ENCODE data around the gene TNK1. TPM values are rescaled to one million over a fixed set of nuclear protein-coding genes. Genes with fewer than 3 reads are reported as not detected.

Gene TNK1
- total and polyA plus RNA-seq, 2 experiments from 2014 or later: 8.4 to 8.9 TPM

DNA sequence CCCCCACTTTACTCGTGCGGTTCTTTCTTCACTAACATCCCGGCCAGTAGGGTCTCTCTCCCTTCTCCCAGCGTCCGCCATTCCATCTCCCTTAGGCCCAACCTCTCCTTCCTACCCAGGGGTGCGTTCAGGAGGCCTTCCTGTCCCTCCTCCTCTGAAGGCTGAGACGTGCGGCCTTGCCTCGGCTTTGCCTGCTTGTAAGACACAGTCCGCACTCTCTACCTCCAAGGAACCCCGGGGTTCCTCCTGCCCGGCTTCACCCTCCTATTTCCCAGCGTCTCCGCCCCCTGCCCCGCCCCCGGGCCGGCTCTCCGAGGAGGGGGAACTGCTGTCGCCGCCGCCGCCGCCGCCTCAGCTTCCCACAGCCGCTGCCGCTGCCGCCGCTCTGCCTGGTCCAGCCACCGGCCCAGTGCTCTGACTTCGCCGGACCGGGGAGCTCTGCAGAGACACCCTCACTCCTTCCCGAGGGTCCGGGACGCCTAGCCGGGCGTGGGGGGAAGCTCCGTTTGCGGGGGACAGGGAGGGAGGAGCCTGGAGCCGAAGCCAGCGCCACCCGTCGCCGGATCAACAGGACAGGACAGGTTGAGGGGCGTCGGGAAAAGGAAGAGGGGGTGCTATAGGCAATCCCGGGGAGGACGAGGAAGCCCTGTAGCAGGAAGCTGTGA lies 57.2 kb downstream of the TNK1 start:
- Histone ChIP-seq H2AFZ (peak overlapping the region; percentile 39), H3K4me3 (peak overlapping the region; percentile 21), H3K27me3 (peaks cover 29% of the 10 kb centered on the region), H3K79me2 (peaks cover 2% of the 10 kb centered on the region), H3K9me2 (replicated peaks; ENCODE audit: insufficient read depth) (no peaks in the 10 kb centered on the region), H3K9me3 (ENCODE audit: low read depth) (no peaks in the 10 kb centered on the region), H4K20me1 (ENCODE audit: insufficient read depth, poor library complexity, severe bottlenecking) (no peaks in the 10 kb centered on the region), H3K27ac (no peak overlapping the region), H3K4me1 (ENCODE audit: insufficient read depth) (peaks cover 50% of the 10 kb centered on the region), H3K36me3 (replicated peaks; ENCODE audit: insufficient read depth, low read depth) (no peaks in the 10 kb centered on the region), H3K4me2 (peak overlapping the region; percentile 99)
- TF ChIP-seq EZH2 (IDR thresholded peaks at IDR 0.05; ENCODE audit: borderline replicate concordance) (no peak), EZH2phosphoT487 (IDR thresholded peaks at IDR 0.05; ENCODE audit: low read depth, severe bottlenecking, unreplicated experiment) (no peak)
- TF ChIP-seq, protein P1, sequence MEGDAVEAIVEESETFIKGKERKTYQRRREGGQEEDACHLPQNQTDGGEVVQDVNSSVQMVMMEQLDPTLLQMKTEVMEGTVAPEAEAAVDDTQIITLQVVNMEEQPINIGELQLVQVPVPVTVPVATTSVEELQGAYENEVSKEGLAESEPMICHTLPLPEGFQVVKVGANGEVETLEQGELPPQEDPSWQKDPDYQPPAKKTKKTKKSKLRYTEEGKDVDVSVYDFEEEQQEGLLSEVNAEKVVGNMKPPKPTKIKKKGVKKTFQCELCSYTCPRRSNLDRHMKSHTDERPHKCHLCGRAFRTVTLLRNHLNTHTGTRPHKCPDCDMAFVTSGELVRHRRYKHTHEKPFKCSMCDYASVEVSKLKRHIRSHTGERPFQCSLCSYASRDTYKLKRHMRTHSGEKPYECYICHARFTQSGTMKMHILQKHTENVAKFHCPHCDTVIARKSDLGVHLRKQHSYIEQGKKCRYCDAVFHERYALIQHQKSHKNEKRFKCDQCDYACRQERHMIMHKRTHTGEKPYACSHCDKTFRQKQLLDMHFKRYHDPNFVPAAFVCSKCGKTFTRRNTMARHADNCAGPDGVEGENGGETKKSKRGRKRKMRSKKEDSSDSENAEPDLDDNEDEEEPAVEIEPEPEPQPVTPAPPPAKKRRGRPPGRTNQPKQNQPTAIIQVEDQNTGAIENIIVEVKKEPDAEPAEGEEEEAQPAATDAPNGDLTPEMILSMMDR (IDR thresholded peaks at IDR 0.05; ENCODE audit: poor library complexity): no peak
- peak; percentile 80 for DNase-seq (ENCODE audit: low spot score)
- 17% methylated on average over 25 of the region's 48 CpGs for WGBS (ENCODE audit: low lambda C conversion rate, missing lambda C conversion rate)

DNA sequence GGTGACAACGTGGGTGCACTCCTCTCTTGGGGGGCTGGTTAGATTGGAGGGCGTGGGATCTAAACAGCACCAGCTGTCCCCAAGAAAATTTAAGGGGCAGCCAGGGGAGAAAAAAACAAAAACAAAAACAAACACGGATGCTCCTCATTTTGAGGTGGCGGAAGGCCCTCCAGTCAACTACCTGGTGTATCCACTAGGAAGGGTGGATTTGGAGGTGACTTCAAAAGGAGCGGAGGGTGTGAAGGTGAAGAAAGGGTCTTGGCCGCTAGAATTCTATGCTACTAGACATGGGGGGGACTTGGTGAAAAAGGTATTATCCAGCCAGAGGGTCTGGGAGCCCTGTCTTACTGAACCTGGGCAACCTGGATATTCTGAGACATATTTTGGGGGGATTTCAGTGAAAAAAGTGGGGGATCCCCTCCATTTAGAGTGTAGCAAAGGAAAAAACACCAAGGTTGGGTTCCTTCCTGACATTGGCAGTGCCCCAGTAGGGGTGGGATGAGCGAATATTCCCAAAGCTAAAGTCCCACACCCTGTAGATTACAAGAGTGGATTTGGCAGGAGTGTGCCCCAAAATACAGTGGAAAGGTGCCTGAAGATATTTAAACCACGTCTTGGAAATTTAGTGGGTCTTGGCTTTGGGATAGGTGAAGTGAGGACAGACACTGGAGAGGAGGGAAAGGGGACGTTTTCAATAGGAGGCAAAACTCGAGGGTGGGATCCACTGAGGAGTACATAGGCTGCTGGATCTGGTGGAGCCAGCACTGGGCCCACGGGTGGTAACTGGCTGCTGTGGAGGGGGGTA lies 58.0 kb downstream of the TNK1 start:
- H3K36me3 ChIP-seq (replicated peaks; ENCODE audit: insufficient read depth, low read depth): no peaks in the 10 kb centered on the region
- DNase-seq (ENCODE audit: low spot score): no peak
- peaks cover 50% of the 10 kb centered on the region for H3K4me1 ChIP-seq (ENCODE audit: insufficient read depth)
- WGBS (ENCODE audit: low lambda C conversion rate, missing lambda C conversion rate): 41% methylated on average over 11 of the region's 11 CpGs
- peaks cover 2% of the 10 kb centered on the region for H3K79me2 ChIP-seq
- H3K27me3 ChIP-seq: peaks cover 29% of the 10 kb centered on the region
- TF ChIP-seq EZH2 (IDR thresholded peaks at IDR 0.05; ENCODE audit: borderline replicate concordance): no peak
- TF ChIP-seq, protein P1 (IDR thresholded peaks at IDR 0.05; ENCODE audit: poor library complexity): no peak
- H3K9me2 ChIP-seq (replicated peaks; ENCODE audit: insufficient read depth): no peaks in the 10 kb centered on the region
- H3K4me3 ChIP-seq: no peak overlapping the region
- no peak overlapping the region for H3K27ac ChIP-seq
- no peaks in the 10 kb centered on the region for H3K9me3 ChIP-seq (ENCODE audit: low read depth)
- H2AFZ ChIP-seq: no peak overlapping the region
- H4K20me1 ChIP-seq (ENCODE audit: insufficient read depth, poor library complexity, severe bottlenecking): no peaks in the 10 kb centered on the region
- peak overlapping the region; percentile 99 for H3K4me2 ChIP-seq

Other genes with a start within 250 kb of the TNK1 start
Only the 30 nearest of the 38 such genes appear.
- gene DLG4, start 161.3 kb upstream of the TNK1 start, total RNA-seq: 8.4 and 10.7 TPM in 2 replicates
- 2.9 and 7.6 TPM in 2 replicates for gene DLG4, start 161.3 kb upstream of the TNK1 start, polyA plus RNA-seq
- 298 and 469 TPM in 2 replicates for gene ACADVL, start 161.2 kb upstream of the TNK1 start, total RNA-seq
- gene ACADVL, start 161.2 kb upstream of the TNK1 start, polyA plus RNA-seq: 1,250 and 1,676 TPM in 2 replicates
- gene DVL2, start 146.6 kb upstream of the TNK1 start, total RNA-seq: 56.1 and 62.1 TPM in 2 replicates
- 74.6 and 74.7 TPM in 2 replicates for gene DVL2, start 146.6 kb upstream of the TNK1 start, polyA plus RNA-seq
- 53.9 and 57.9 TPM in 2 replicates for gene PHF23, start 141.6 kb upstream of the TNK1 start, total RNA-seq
- 77.7 and 78.6 TPM in 2 replicates for gene PHF23, start 141.6 kb upstream of the TNK1 start, polyA plus RNA-seq
- gene GABARAP, start 138.6 kb upstream of the TNK1 start, total RNA-seq: 309 and 327 TPM in 2 replicates
- gene GABARAP, start 138.6 kb upstream of the TNK1 start, polyA plus RNA-seq: 992 and 1,031 TPM in 2 replicates
- 44.6 and 62.7 TPM in 2 replicates for gene CTDNEP1, start 129.4 kb upstream of the TNK1 start, total RNA-seq
- gene CTDNEP1, start 129.4 kb upstream of the TNK1 start, polyA plus RNA-seq: 86.9 and 96.7 TPM in 2 replicates
- 30.4 and 30.6 TPM in 2 replicates for gene ELP5, start 128.9 kb upstream of the TNK1 start, total RNA-seq
- gene ELP5, start 128.9 kb upstream of the TNK1 start, polyA plus RNA-seq: 38.0 and 49.6 TPM in 2 replicates
- 169 and 197 TPM in 2 replicates for gene CLDN7, start 118.6 kb upstream of the TNK1 start, total RNA-seq
- gene CLDN7, start 118.6 kb upstream of the TNK1 start, polyA plus RNA-seq: 290 and 341 TPM in 2 replicates
- gene SLC2A4, start 99.4 kb upstream of the TNK1 start, total RNA-seq: 0.88 and 1.6 TPM in 2 replicates
- 0.42 and 0.89 TPM in 2 replicates for gene SLC2A4, start 99.4 kb upstream of the TNK1 start, polyA plus RNA-seq
- gene YBX2, start 86.5 kb upstream of the TNK1 start, total RNA-seq: 1.4 and 1.7 TPM in 2 replicates
- gene YBX2, start 86.5 kb upstream of the TNK1 start, polyA plus RNA-seq: 1.3 and 3.0 TPM in 2 replicates
- 267 and 331 TPM in 2 replicates for gene EIF5A, start 73.5 kb upstream of the TNK1 start, total RNA-seq
- 693 and 747 TPM in 2 replicates for gene EIF5A, start 73.5 kb upstream of the TNK1 start, polyA plus RNA-seq
- 34.5 and 50.3 TPM in 2 replicates for gene GPS2, start 65.7 kb upstream of the TNK1 start, total RNA-seq
- gene GPS2, start 65.7 kb upstream of the TNK1 start, polyA plus RNA-seq: 103 and 111 TPM in 2 replicates
- gene NEURL4, start 51.8 kb upstream of the TNK1 start, total RNA-seq: 9.2 and 9.6 TPM in 2 replicates
- gene NEURL4, start 51.8 kb upstream of the TNK1 start, polyA plus RNA-seq: 9.5 and 13.9 TPM in 2 replicates
- not detected in 2 replicates for gene ACAP1, start 44.6 kb upstream of the TNK1 start, total RNA-seq
- 10.2 and 14.6 TPM in 2 replicates for gene ACAP1, start 44.6 kb upstream of the TNK1 start, polyA plus RNA-seq
- 9.2 and 12.4 TPM in 2 replicates for gene KCTD11, start 28.9 kb upstream of the TNK1 start, total RNA-seq
- gene KCTD11, start 28.9 kb upstream of the TNK1 start, polyA plus RNA-seq: 14.1 and 19.6 TPM in 2 replicates
- not detected in 2 replicates for gene TMEM95, start 25.9 kb upstream of the TNK1 start, total RNA-seq
- gene TMEM95, start 25.9 kb upstream of the TNK1 start, polyA plus RNA-seq: not detected in 2 replicates
- gene PLSCR3, start 13.4 kb downstream of the TNK1 start, total RNA-seq: 11.8 and 17.6 TPM in 2 replicates
- 58.0 and 59.6 TPM in 2 replicates for gene PLSCR3, start 13.4 kb downstream of the TNK1 start, polyA plus RNA-seq
- 109 and 118 TPM in 2 replicates for gene TMEM256, start 23.0 kb downstream of the TNK1 start, total RNA-seq
- gene TMEM256, start 23.0 kb downstream of the TNK1 start, polyA plus RNA-seq: 105 and 109 TPM in 2 replicates
- gene NLGN2, start 26.8 kb downstream of the TNK1 start, total RNA-seq: 4.1 and 7.2 TPM in 2 replicates
- 4.3 and 6.6 TPM in 2 replicates for gene NLGN2, start 26.8 kb downstream of the TNK1 start, polyA plus RNA-seq
- not detected in 2 replicates for gene SPEM1, start 39.2 kb downstream of the TNK1 start, total RNA-seq
- 0.21 TPM in 1 of 2 replicates, not detected in the other for gene SPEM1, start 39.2 kb downstream of the TNK1 start, polyA plus RNA-seq
- gene SPEM2, start 44.5 kb downstream of the TNK1 start, total RNA-seq: not detected in 2 replicates
- gene SPEM2, start 44.5 kb downstream of the TNK1 start, polyA plus RNA-seq: not detected in 2 replicates
- not detected in 2 replicates for gene SPEM3, start 47.8 kb downstream of the TNK1 start, total RNA-seq
- gene SPEM3, start 47.8 kb downstream of the TNK1 start, polyA plus RNA-seq: not detected in 2 replicates
- 12.3 and 12.5 TPM in 2 replicates for gene TMEM102, start 54.3 kb downstream of the TNK1 start, total RNA-seq
- 13.7 and 13.9 TPM in 2 replicates for gene TMEM102, start 54.3 kb downstream of the TNK1 start, polyA plus RNA-seq
- gene FGF11, start 58.4 kb downstream of the TNK1 start, total RNA-seq: 1.4 and 2.7 TPM in 2 replicates
- 3.6 and 3.8 TPM in 2 replicates for gene FGF11, start 58.4 kb downstream of the TNK1 start, polyA plus RNA-seq
- 10.9 and 12.4 TPM in 2 replicates for gene CHRNB1, start 64.0 kb downstream of the TNK1 start, total RNA-seq
- gene CHRNB1, start 64.0 kb downstream of the TNK1 start, polyA plus RNA-seq: 16.9 and 17.5 TPM in 2 replicates
- gene ZBTB4, start 98.5 kb downstream of the TNK1 start, total RNA-seq: 22.7 and 27.1 TPM in 2 replicates
- 20.8 and 21.5 TPM in 2 replicates for gene ZBTB4, start 98.5 kb downstream of the TNK1 start, polyA plus RNA-seq
- gene SLC35G6, start 100.4 kb downstream of the TNK1 start, total RNA-seq: 0.24 TPM in 1 of 2 replicates, not detected in the other
- gene SLC35G6, start 100.4 kb downstream of the TNK1 start, polyA plus RNA-seq: 0.30 and 0.44 TPM in 2 replicates
- gene POLR2A, start 103.3 kb downstream of the TNK1 start, total RNA-seq: 50.2 and 74.5 TPM in 2 replicates
- 96.3 and 98.1 TPM in 2 replicates for gene POLR2A, start 103.3 kb downstream of the TNK1 start, polyA plus RNA-seq
- gene TNFSF12, start 168.0 kb downstream of the TNK1 start, total RNA-seq: 4.5 and 7.3 TPM in 2 replicates
- gene TNFSF12, start 168.0 kb downstream of the TNK1 start, polyA plus RNA-seq: 8.0 and 11.3 TPM in 2 replicates
- gene TNFSF13, start 177.7 kb downstream of the TNK1 start, total RNA-seq: 0.90 and 11.0 TPM in 2 replicates
- 2.4 and 5.4 TPM in 2 replicates for gene TNFSF13, start 177.7 kb downstream of the TNK1 start, polyA plus RNA-seq